WI38 (cell line): ENCODE measurements around the gene KLF8.

Experiments
- H3K4me3 ChIP-seq: 2 replicates; pipeline ENCODE4 v1.5.1; 2011; ENCODE audit warnings: low read depth, mild to moderate bottlenecking, control low read depth, low read length
- TF ChIP-seq, protein P1 (sequence below): IDR thresholded peaks from 2 replicates; pipeline ENCODE4 v1.5.1; 2012; ENCODE audit warnings: low read depth, mild to moderate bottlenecking, control low read depth, low read length

Gene KLF8

DNA sequence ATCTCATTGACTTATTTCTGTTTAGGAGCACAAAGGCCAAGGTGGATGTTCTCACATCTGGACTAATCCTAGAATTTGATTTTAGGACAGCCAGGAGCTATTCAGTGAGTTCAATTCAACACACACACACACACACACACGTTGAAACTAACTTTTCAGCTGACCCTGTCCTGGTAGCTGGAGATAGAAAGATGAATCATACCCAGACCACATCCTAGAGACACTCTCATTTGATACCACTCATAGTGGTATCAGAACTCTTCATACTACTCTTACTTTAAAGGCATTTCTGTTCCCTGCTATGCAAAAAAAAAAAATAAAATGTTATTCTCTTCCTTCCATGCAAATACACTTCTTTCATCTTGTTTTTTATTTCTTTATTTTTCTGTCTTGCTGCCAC is 36.7 kb downstream of the KLF8 start:
- H3K4me3 ChIP-seq: no peak overlapping the region
- TF ChIP-seq, protein P1, sequence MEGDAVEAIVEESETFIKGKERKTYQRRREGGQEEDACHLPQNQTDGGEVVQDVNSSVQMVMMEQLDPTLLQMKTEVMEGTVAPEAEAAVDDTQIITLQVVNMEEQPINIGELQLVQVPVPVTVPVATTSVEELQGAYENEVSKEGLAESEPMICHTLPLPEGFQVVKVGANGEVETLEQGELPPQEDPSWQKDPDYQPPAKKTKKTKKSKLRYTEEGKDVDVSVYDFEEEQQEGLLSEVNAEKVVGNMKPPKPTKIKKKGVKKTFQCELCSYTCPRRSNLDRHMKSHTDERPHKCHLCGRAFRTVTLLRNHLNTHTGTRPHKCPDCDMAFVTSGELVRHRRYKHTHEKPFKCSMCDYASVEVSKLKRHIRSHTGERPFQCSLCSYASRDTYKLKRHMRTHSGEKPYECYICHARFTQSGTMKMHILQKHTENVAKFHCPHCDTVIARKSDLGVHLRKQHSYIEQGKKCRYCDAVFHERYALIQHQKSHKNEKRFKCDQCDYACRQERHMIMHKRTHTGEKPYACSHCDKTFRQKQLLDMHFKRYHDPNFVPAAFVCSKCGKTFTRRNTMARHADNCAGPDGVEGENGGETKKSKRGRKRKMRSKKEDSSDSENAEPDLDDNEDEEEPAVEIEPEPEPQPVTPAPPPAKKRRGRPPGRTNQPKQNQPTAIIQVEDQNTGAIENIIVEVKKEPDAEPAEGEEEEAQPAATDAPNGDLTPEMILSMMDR: no peak

DNA sequence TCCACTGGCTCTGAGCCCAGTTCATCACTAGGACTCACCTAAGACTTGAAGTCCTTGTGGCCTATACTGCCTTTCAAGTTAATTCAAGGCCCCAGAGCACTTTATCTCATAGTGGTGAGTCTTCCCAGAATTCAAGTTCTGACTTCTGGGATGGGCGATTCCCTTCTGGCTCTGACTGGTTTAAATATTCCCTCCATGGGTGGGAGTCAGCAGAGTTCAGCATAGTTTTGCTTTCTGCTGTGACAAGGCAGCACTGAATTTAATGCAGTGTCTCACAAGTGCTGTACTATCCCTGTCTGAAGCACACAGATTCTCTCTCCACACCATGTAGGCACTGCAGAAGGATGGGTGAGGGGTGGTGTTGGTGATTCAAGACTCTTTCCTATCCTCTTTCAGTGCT is 46.5 kb downstream of the KLF8 start:
- no peak overlapping the region for H3K4me3 ChIP-seq
- TF ChIP-seq, protein P1: no peak

DNA sequence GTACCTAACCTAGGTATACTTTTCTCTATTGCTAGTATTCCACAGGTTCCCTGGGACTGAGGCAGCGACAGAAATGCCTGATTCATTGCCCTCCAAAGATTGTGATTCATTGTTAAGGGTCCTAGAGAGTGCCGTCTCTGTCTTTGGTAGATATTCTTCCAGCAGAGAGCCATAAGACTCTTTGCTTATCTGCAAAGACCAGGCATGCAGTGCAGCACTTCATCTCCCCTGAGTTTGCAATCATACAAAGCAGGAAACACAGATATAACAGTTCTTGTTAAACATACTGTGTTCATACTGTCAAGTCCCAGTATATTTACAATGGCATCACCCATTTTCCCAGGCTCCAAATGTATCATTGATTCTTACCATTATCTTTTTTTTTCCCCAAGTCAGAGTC is 47.7 kb downstream of the KLF8 start:
- no peak overlapping the region for H3K4me3 ChIP-seq
- TF ChIP-seq, protein P1: no peak

DNA sequence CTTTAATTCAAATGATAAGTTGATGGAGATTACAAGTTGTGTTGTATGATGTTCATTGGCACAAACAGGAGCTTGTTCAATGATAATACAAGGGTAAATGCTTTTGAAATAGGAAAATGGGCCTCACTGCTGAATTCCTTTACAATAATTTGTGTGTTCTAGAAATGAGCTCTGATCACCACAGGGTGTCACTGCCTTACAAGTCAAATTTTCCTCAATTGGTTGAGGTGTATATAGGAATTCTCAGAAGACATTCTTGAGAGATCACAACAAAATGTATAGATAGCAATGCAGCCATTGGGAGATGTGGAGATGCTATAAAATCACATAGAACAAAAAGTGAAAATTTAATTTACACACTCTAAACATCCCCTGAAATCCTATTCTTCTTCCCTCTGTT is 49.6 kb downstream of the KLF8 start:
- H3K4me3 ChIP-seq: no peak overlapping the region
- TF ChIP-seq, protein P1: no peak

DNA sequence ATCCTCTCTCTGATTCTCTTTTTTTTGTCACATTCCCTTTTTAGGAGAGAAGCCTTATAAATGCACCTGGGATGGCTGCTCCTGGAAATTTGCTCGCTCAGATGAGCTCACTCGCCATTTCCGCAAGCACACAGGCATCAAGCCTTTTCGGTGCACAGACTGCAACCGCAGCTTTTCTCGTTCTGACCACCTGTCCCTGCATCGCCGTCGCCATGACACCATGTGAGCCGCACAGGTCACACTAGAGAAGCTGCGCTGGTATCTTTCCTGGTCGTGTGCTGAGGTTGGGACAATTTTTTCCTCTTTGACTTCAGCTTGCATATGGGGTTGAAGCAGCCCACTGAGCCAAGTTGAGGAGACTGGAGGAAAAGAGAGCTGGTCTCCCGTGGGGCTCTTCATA is 52.1 kb downstream of the KLF8 start:
- H3K4me3 ChIP-seq: no peak overlapping the region
- TF ChIP-seq, protein P1: no peak

DNA sequence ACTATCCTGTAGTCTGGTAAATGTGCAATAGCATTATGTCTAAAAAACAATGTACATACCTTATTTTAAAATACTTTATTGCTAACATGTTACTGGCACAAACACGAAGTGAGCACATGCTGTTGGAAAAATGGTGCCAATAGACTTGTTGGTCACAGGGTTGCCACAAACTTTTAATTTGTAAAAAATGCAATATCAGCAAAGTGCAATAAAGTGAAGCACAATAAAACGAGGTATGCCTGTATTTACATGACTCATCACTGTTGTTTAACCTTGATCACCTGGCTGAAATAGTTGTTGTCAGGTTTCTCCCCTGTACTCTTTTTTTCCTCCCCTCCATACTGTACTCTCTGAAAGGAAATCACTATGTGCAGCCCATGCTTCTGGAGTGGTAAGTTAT is 56.5 kb downstream of the KLF8 start:
- TF ChIP-seq, protein P1: no peak
- H3K4me3 ChIP-seq: no peak overlapping the region

DNA sequence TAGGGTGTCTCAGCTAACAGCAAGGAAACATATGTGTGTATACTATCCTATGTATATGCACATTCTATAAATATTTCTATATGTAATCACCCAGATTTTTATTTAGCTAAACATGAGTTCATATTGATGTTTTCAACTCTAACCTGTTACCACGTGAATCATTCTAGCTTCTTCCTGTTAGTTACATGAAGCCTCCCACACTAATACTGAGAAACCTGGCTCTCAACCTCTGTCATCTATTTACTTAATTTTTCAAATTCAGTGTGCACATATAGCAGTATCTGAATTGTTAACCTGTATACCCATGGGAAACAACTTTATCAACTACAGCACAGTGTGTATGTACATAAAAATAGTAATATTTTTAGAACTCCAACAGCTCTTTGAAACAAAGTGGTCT is 57.3 kb downstream of the KLF8 start:
- TF ChIP-seq, protein P1: no peak
- no peak overlapping the region for H3K4me3 ChIP-seq

DNA sequence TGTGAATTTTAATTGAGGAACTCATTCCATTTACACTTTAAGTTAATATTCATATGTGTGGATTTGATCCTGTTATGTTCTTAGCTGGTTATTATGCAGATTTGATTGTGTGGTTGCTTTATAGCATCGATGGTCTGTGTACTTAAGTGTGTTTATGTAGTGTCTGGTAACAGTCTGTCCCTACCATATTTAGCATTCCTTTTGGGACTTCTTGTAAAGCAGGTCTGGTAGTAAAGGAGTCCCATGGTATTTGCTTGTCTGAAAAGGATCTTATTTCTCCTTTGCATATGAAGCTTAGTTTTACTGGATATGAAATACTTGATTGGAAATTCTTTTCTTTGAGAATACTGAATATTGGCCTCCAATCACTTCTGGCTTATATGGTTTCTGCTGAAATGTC is 76.6 kb downstream of the KLF8 start:
- TF ChIP-seq, protein P1: no peak
- no peak overlapping the region for H3K4me3 ChIP-seq
